ENCODE measurements around the gene ALPL. TPM values are rescaled to one million over a fixed set of nuclear protein-coding genes. Genes with fewer than 3 reads are reported as not detected.
A peak's percentile ranks its signal among the peaks of the same experiment; 100 is the strongest.

The ALPL gene
- total and polyA plus RNA-seq, 9 of the 15 experiments (the other 6 are each of a cell fraction or from before 2014, with no cell fraction given): 0.04 to 0.38 (median 0.18) TPM; not detected in 4

DNA sequence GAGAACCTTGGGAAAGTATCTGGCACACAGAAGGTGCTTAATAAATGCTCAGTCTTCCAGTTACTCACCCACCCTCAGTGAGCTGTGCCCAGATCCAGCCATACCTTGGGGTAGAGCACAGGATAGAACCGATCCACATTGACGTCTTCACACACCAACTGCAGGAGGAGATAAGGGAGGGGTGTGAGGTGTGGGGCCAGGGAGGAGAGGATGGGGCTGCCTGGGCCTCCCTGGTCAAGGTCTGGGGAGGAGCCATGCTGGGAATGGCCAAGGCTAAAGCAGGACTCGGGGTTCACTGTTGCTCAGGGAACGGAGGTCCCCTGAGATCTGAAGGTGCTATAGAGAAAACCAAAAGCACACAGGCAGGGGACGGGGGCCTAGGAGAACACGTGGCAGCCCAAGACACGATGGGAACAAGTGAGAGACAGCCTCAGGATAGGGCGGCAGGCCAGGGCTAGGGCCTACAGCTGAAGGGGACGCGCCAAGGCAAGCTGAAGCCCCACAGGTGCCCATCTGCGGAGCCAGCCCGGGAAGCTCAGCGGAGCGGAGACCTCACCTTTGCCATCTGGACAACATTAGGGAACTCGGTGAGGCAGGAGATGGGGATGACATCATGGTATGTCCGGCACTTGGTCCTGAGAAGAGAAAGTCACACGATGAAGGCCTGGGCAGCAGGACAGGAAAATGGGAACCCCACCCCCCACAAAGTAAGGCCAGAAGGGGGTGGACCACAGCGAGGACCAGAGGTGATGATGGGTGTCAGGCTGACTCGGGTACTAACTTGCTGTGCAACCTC lies 104.0 kb downstream of the ALPL start (continued):
- TF ChIP-seq, protein P1, sequence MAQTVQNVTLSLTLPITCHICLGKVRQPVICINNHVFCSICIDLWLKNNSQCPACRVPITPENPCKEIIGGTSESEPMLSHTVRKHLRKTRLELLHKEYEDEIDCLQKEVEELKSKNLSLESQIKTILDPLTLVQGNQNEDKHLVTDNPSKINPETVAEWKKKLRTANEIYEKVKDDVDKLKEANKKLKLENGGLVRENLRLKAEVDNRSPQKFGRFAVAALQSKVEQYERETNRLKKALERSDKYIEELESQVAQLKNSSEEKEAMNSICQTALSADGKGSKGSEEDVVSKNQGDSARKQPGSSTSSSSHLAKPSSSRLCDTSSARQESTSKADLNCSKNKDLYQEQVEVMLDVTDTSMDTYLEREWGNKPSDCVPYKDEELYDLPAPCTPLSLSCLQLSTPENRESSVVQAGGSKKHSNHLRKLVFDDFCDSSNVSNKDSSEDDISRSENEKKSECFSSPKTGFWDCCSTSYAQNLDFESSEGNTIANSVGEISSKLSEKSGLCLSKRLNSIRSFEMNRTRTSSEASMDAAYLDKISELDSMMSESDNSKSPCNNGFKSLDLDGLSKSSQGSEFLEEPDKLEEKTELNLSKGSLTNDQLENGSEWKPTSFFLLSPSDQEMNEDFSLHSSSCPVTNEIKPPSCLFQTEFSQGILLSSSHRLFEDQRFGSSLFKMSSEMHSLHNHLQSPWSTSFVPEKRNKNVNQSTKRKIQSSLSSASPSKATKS (CRISPR knock-in tag; IDR thresholded peaks at IDR 0.05): no peak
- no peak for TF ChIP-seq FOXP1 (CRISPR knock-in tag; IDR thresholded peaks at IDR 0.05)
- TF ChIP-seq ILF3 (IDR thresholded peaks at IDR 0.05; ENCODE audit: borderline replicate concordance): no peak
- TF ChIP-seq ELF4 (CRISPR knock-in tag; IDR thresholded peaks at IDR 0.05): 0 out of 2 replicates have a peak, but pooled peaks have one; percentile 33
- TF ChIP-seq HDAC8 (tag; IDR thresholded peaks at IDR 0.05): no peak
- no peak for TF ChIP-seq CSDE1 (IDR thresholded peaks at IDR 0.05)
- no peak for TF ChIP-seq CBX8 (IDR thresholded peaks at IDR 0.05; ENCODE audit: borderline replicate concordance, extremely low read depth, low read depth, low read length, poor library complexity, severe bottlenecking)
- no peak for TF ChIP-seq PRMT5 (CRISPR knock-in tag; IDR thresholded peaks at IDR 0.05)
- TF ChIP-seq JUNB (CRISPR knock-in tag; conservative IDR thresholded peaks at IDR 0.05): no peak
- TF ChIP-seq HDAC3 (IDR thresholded peaks at IDR 0.05; ENCODE audit: borderline replicate concordance, partially characterized antibody): no peak
- TF ChIP-seq TEAD1 (CRISPR knock-in tag; IDR thresholded peaks at IDR 0.05): no peak
- TF ChIP-seq ZNF354B (CRISPR knock-in tag; IDR thresholded peaks at IDR 0.05): no peak
- TF ChIP-seq, protein P2, sequence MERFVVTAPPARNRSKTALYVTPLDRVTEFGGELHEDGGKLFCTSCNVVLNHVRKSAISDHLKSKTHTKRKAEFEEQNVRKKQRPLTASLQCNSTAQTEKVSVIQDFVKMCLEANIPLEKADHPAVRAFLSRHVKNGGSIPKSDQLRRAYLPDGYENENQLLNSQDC (CRISPR knock-in tag; IDR thresholded peaks at IDR 0.05): no peak
- TF ChIP-seq, protein P3, sequence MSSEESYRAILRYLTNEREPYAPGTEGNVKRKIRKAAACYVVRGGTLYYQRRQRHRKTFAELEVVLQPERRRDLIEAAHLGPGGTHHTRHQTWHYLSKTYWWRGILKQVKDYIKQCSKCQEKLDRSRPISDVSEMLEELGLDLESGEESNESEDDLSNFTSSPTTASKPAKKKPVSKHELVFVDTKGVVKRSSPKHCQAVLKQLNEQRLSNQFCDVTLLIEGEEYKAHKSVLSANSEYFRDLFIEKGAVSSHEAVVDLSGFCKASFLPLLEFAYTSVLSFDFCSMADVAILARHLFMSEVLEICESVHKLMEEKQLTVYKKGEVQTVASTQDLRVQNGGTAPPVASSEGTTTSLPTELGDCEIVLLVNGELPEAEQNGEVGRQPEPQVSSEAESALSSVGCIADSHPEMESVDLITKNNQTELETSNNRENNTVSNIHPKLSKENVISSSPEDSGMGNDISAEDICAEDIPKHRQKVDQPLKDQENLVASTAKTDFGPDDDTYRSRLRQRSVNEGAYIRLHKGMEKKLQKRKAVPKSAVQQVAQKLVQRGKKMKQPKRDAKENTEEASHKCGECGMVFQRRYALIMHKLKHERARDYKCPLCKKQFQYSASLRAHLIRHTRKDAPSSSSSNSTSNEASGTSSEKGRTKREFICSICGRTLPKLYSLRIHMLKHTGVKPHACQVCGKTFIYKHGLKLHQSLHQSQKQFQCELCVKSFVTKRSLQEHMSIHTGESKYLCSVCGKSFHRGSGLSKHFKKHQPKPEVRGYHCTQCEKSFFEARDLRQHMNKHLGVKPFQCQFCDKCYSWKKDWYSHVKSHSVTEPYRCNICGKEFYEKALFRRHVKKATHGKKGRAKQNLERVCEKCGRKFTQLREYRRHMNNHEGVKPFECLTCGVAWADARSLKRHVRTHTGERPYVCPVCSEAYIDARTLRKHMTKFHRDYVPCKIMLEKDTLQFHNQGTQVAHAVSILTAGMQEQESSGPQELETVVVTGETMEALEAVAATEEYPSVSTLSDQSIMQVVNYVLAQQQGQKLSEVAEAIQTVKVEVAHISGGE (CRISPR knock-in tag; IDR thresholded peaks at IDR 0.05): peak in 1 of 3 experiments; percentile 56; a peak in 1 of 6 replicates
- no peak for TF ChIP-seq NFYB (IDR thresholded peaks at IDR 0.05; ENCODE audit: extremely low read depth, insufficient read length)
- peak in 2 of 3 experiments; percentile 20 to 51 for TF ChIP-seq YY1 (IDR thresholded peaks at IDR 0.05; ENCODE audit: borderline replicate concordance in 1 of 3, control insufficient read depth in 1 of 3, extremely low read depth in 1 of 3, insufficient read depth in 3 of 3, insufficient read length in 1 of 3, insufficient replicate concordance in 2 of 3, low read depth in 1 of 3, low read length in 2 of 3)
- no peak for TF ChIP-seq ZZZ3 (IDR thresholded peaks at IDR 0.05)
- TF ChIP-seq CREB1 (IDR thresholded peaks at IDR 0.05): peak; percentile 56; the same call in 1 of the 2 replicates
- 0 out of 2 replicates have a peak, but pooled peaks have one; percentile 60 for TF ChIP-seq CREB1 (CRISPR knock-in tag; IDR thresholded peaks at IDR 0.05)
